ENCODE data around the gene PRKCA. TPM values are rescaled to one million over a fixed set of nuclear protein-coding genes. Genes with fewer than 3 reads are reported as not detected.
"Not testable (repeated sequence)": the region's sequence is repeated elsewhere in the genome, so short reads cannot be mapped to it uniquely, and the experiment has no call there.

The PRKCA gene
- total RNA-seq, 1 donor from 2014 or later: 4.7 TPM

DNA sequence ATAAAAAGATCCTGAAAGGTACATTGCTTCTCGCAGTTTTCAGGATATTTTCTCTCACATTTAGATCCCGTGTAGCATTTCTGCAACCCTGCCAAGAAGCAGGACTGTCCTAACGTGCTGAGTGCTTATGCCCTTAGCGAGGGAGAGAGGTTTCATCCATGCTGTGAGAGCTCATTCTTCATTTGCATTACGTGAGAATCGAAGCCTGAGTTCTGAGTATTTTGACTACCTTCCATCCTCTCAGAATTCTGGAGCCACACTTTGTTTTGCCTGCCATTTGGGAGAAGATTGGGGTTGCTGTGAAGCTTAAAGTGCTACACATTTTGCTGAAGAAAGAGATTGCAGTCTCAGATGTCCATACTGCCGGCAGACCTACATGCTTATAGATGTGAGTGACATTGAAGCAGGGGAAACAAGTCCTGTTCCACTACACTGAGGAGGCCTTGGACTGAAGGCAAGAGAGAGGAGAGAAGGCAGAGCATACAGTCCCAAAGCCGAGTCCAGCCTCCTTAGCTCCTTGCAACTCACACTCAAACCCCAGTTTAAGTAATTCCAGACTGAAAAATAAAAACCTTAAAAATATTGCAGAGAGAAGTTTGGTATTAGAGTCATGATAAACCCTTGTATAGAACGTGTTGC is 183.0 kb downstream of the PRKCA start:
- FAIRE-seq: no peak

DNA sequence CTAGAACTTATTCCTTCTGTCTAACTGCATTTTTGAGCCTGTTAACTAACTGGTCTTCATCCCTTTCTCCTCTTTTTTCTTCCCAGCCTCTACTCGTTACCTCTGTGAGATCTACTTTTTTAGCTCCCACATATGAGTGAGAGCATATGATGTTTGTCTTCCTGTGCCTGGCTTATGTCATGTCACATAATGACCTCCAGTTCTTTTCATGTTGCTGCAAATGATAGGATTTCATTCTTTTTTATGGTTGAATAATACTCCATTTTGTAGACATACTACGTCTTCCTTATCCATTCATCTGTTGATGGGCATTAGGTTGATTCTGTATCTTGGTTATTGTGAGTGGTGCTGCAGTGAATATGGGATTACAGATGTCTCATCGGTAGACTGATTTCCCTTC is 184.7 kb downstream of the PRKCA start:
- FAIRE-seq: no peak
- TF ChIP-seq, protein P1, sequence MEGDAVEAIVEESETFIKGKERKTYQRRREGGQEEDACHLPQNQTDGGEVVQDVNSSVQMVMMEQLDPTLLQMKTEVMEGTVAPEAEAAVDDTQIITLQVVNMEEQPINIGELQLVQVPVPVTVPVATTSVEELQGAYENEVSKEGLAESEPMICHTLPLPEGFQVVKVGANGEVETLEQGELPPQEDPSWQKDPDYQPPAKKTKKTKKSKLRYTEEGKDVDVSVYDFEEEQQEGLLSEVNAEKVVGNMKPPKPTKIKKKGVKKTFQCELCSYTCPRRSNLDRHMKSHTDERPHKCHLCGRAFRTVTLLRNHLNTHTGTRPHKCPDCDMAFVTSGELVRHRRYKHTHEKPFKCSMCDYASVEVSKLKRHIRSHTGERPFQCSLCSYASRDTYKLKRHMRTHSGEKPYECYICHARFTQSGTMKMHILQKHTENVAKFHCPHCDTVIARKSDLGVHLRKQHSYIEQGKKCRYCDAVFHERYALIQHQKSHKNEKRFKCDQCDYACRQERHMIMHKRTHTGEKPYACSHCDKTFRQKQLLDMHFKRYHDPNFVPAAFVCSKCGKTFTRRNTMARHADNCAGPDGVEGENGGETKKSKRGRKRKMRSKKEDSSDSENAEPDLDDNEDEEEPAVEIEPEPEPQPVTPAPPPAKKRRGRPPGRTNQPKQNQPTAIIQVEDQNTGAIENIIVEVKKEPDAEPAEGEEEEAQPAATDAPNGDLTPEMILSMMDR (IDR thresholded peaks at IDR 0.05; ENCODE audit: insufficient read depth, low read length, severe bottlenecking): no peak
- DNase-seq (ENCODE audit: low read depth): no peak

More for the DNA sequence above, 183.0 kb downstream of the PRKCA start:
- TF ChIP-seq, protein P1 (IDR thresholded peaks at IDR 0.05; ENCODE audit: insufficient read depth, low read length, severe bottlenecking): no peak
- no peaks in the 10 kb centered on the region for H3K27me3 ChIP-seq (ENCODE audit: control insufficient read depth, insufficient read depth, low read length)
- DNase-seq (ENCODE audit: low read depth): no peak
- H3K36me3 ChIP-seq (ENCODE audit: control insufficient read depth, insufficient read depth, low read length): no peaks in the 10 kb centered on the region
- no peak overlapping the region for H3K4me3 ChIP-seq (ENCODE audit: low read depth, low read length)

DNA sequence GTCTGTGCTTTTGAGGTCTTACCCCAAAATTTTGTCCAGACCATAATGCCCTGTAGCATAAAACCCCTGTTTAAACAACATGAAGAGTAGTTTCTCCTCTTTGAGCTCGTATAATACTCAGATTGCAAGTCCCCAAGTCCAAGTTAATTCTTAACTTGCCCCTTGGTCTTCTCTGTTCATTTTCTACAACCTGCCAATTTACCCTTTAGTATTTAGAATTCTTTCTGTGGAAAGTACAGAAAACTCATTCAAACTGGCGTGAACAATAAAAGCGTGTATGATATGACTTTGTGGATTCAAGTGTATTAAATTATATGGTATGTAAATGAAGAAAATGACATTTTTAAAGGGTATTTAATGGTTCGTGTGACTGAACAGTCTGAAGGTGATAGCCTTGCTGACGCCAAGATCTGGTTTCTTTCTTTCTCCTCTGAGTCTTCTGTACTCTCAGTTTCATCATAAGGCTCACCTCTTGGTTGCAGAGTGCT is 185.6 kb downstream of the PRKCA start:
- Histone ChIP-seq H3K36me3 (ENCODE audit: control insufficient read depth, insufficient read depth, low read length) (no peaks in the 10 kb centered on the region), H3K27me3 (ENCODE audit: control insufficient read depth, insufficient read depth, low read length) (no peaks in the 10 kb centered on the region), H3K4me3 (ENCODE audit: low read depth, low read length) (no peak overlapping the region)
- TF ChIP-seq, protein P1 (IDR thresholded peaks at IDR 0.05; ENCODE audit: insufficient read depth, low read length, severe bottlenecking): no peak
- DNase-seq (ENCODE audit: low read depth): no peak
- no peak for FAIRE-seq

More for the DNA sequence above, 184.7 kb downstream of the PRKCA start:
- Histone ChIP-seq H3K27me3 (ENCODE audit: control insufficient read depth, insufficient read depth, low read length) (no peaks in the 10 kb centered on the region), H3K36me3 (ENCODE audit: control insufficient read depth, insufficient read depth, low read length) (no peaks in the 10 kb centered on the region), H3K4me3 (ENCODE audit: low read depth, low read length) (no peak overlapping the region)

DNA sequence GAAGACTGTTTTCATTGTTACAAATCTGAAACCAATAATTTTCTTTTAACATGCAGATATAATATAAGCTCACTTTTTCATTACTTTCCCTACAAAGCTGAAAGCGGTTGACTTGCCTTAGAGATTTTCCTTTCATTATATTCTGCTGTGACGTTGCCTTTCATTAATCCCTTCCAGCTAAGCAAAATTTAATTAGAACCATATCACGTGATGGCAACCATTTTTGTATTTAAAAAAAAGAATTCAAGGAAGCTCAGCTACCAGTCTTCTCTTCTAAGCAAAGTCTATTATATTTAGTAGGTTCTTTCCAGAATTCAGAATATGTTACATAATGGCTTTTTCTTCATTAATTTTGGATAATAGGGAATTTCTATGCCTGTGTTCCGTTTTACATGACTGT is 186.5 kb downstream of the PRKCA start:
- H3K27me3 ChIP-seq (ENCODE audit: control insufficient read depth, insufficient read depth, low read length): no peaks in the 10 kb centered on the region
- TF ChIP-seq, protein P1 (IDR thresholded peaks at IDR 0.05; ENCODE audit: insufficient read depth, low read length, severe bottlenecking): no peak
- FAIRE-seq (no peak), DNase-seq (ENCODE audit: low read depth) (no peak)
- H3K36me3 ChIP-seq (ENCODE audit: control insufficient read depth, insufficient read depth, low read length): no peaks in the 10 kb centered on the region
- no peak overlapping the region for H3K4me3 ChIP-seq (ENCODE audit: low read depth, low read length)

DNA sequence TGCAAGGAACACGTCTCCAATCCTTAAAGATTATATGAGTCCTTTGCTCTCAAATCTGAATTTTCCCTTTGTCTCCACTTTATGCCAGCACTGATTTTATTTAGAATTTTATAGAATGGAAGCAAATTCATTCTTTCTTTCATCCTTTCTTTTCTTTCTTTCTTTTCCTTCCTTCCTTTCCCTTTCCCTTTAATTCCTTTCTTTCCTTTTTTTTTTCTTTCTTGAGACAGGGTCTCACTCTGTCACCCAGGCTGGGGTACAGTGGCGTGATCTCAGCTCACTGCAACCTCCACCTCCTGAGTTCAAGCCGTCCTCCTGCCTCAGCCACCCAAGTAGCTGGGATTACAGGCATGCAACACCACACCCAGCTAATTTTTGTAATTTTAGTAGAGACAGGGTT is 187.2 kb downstream of the PRKCA start:
- H3K36me3 ChIP-seq (ENCODE audit: control insufficient read depth, insufficient read depth, low read length); DNase-seq (ENCODE audit: low read depth); H3K4me3 ChIP-seq (ENCODE audit: low read depth, low read length); H3K27me3 ChIP-seq (ENCODE audit: control insufficient read depth, insufficient read depth, low read length); FAIRE-seq: not testable (repeated sequence)

DNA sequence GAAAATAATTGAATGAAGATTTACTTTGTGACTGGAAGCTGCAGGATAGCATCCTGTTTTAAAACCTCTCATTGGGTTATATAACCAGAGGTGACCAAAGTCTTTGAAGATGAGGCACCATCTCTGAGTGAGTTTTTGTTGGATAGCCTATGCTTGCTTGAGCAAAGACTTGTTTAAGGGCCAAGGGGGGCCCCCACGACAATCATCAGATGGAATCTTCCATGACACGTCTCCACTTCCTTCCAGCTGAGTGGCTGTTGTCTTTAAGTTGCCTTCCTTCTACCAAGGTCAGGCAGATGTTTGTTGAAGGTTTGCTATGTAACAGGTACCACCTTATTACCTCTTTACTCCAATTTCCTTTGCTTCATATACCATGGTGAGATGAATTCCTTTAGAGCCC is 188.8 kb downstream of the PRKCA start:
- Histone ChIP-seq H3K27me3 (ENCODE audit: control insufficient read depth, insufficient read depth, low read length) (no peaks in the 10 kb centered on the region), H3K36me3 (ENCODE audit: control insufficient read depth, insufficient read depth, low read length) (no peaks in the 10 kb centered on the region), H3K4me3 (ENCODE audit: low read depth, low read length) (no peak overlapping the region)
- no peak for FAIRE-seq
- TF ChIP-seq, protein P1 (IDR thresholded peaks at IDR 0.05; ENCODE audit: insufficient read depth, low read length, severe bottlenecking): no peak
- no peak for DNase-seq (ENCODE audit: low read depth)
